ENCODE data around the gene HECW1. TPM values are rescaled to one million over a fixed set of nuclear protein-coding genes. Genes with fewer than 3 reads are reported as not detected.
A peak's percentile ranks its signal among the peaks of the same experiment; 100 is the strongest.

The HECW1 gene
- polyA plus RNA-seq, 2 of the 4 experiments (the other 2 are of a cell fraction), result 11.3 TPM

GRCh38 chr7:43513251-43513650 lies 400.8 kb downstream of the HECW1 start:
- no peak overlapping the region for H3K4me2 ChIP-seq
- CTCF ChIA-PET, result no interaction called here
- POLR2A ChIA-PET, result no interaction called here
- FAIRE-seq (no peak), DNase-seq (ENCODE audit: low read depth in 1 of 2, low spot score in 1 of 2) (no peak), ATAC-seq (no peak)
- peaks cover 14% of the 10 kb centered on the region for H3K4me1 ChIP-seq
- H3K27ac ChIP-seq, result no peak overlapping the region
- no peaks in the 10 kb centered on the region for H3K9me3 ChIP-seq
- no peak overlapping the region for H3K4me3 ChIP-seq
- WGBS (ENCODE audit: missing lambda C conversion rate), result 85% methylated on average over 8 of the region's 8 CpGs
- no peak for TF ChIP-seq RCOR1 (IDR thresholded peaks at IDR 0.05; ENCODE audit: low read depth, low read length)
- TF ChIP-seq HDAC2 (IDR thresholded peaks at IDR 0.05), result no peak
- TF ChIP-seq ZFP36 (IDR thresholded peaks at IDR 0.05; ENCODE audit: borderline replicate concordance, partially characterized antibody), result no peak
- TF ChIP-seq NR3C1 (IDR thresholded peaks at IDR 0.05), result no peak
- TF ChIP-seq ATOH8 (CRISPR knock-in tag; IDR thresholded peaks at IDR 0.05; ENCODE audit: low read depth), result no peak
- no peak for TF ChIP-seq CEBPB (IDR thresholded peaks at IDR 0.05)
- TF ChIP-seq FOSL2 (IDR thresholded peaks at IDR 0.05), result no peak
- TF ChIP-seq FOSL2 (CRISPR knock-in tag; IDR thresholded peaks at IDR 0.05), result no peak

DNA sequence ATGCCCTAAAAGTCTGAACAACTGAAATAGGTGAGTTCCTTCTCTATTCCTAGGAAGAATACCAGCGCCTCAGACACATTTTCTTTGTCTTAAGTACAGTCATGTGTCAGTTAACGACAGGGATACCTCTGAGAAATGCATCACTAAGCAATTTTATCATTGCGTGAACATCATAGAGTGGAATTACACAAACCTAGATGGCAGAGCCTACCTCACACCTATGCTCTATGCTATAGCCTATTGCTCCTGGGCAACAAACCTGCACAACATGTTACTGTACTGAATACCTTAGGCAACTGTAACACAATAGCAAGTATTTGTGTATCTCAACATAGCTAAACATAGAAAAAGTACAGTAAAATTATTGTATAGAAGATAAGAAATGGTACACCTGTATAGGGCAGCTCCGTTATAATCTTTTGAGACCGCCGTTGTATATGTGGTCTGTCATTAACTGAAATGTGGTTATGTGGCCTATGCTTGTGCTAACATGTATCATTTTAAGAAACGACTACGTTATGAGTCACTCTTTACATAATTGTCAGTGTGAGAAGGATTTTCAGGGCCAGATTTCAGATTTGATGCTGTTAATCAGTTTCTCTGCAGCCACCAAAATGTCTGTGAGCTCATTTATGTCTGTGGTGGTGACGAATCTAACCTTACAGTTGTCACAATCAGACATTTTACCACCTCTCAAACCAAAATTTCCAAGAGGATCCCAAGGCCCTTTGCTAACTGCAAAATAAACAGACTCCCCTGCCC lies 404.3 kb downstream of the HECW1 start:
- 62% methylated on average over 9 of the region's 9 CpGs for WGBS (ENCODE audit: missing lambda C conversion rate)
- FAIRE-seq (peak; percentile 88), DNase-seq (ENCODE audit: low read depth in 1 of 2, low spot score in 1 of 2) (no peak), ATAC-seq (no peak; a peak in 1 of 6 replicates)
- CTCF ChIA-PET, result interaction anchor here (1.2 to 2.1 kb wide), 4 partner anchors 11 to 66 kb away, joined by 3 to 7 read pairs (median 4); partner anchors contain the start of gene STK17A
- POLR2A ChIA-PET, result no interaction called here
- Histone ChIP-seq H3K4me3 (no peak overlapping the region), H3K4me2 (peak overlapping the region; percentile 46), H3K9me3 (no peaks in the 10 kb centered on the region), H3K4me1 (peaks cover 14% of the 10 kb centered on the region), H3K27ac (peak overlapping the region in 1 of 2 experiments; percentile 58; a peak in 3 of 6 replicates)
- no peak for TF ChIP-seq KDM1A (IDR thresholded peaks at IDR 0.05; ENCODE audit: low read depth)
- TF ChIP-seq ESRRA (IDR thresholded peaks at IDR 0.05; ENCODE audit: borderline replicate concordance, low read length), result no peak
- TF ChIP-seq PHF8 (IDR thresholded peaks at IDR 0.05; ENCODE audit: borderline replicate concordance, low read depth), result no peak
- peak; percentile 79 for TF ChIP-seq MAFK (IDR thresholded peaks at IDR 0.05; ENCODE audit: partially characterized antibody)
- TF ChIP-seq, protein P1, sequence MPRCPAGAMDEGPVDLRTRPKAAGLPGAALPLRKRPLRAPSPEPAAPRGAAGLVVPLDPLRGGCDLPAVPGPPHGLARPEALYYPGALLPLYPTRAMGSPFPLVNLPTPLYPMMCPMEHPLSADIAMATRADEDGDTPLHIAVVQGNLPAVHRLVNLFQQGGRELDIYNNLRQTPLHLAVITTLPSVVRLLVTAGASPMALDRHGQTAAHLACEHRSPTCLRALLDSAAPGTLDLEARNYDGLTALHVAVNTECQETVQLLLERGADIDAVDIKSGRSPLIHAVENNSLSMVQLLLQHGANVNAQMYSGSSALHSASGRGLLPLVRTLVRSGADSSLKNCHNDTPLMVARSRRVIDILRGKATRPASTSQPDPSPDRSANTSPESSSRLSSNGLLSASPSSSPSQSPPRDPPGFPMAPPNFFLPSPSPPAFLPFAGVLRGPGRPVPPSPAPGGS (IDR thresholded peaks at IDR 0.05), result no peak
- TF ChIP-seq ELK1 (IDR thresholded peaks at IDR 0.05; ENCODE audit: low read depth, low read length), result no peak
- no peak for TF ChIP-seq NPAS2 (CRISPR knock-in tag; IDR thresholded peaks at IDR 0.05; ENCODE audit: borderline replicate concordance)
- TF ChIP-seq EP300 (IDR thresholded peaks at IDR 0.05), result no peak
- TF ChIP-seq FOSL2 (IDR thresholded peaks at IDR 0.05), result no peak
- peak; percentile 38; the same call in 1 of the 2 replicates for TF ChIP-seq FOSL2 (CRISPR knock-in tag; IDR thresholded peaks at IDR 0.05)
- TF ChIP-seq FOSB (CRISPR knock-in tag; IDR thresholded peaks at IDR 0.05), result no peak
- TF ChIP-seq SREBF2 (IDR thresholded peaks at IDR 0.05), result no peak
- TF ChIP-seq SMC3 (IDR thresholded peaks at IDR 0.05), result no peak

- Histone ChIP-seq H3K27ac (peak overlapping the region in 1 of 2 experiments; percentile 58; a peak in 3 of 6 replicates), H3K4me2 (peak overlapping the region; percentile 46), H3K4me3 (no peak overlapping the region), H3K9me3 (no peaks in the 10 kb centered on the region), H3K4me1 (peaks cover 14% of the 10 kb centered on the region)
- WGBS (ENCODE audit: missing lambda C conversion rate), result 92% methylated on average over 2 of the region's 2 CpGs
- POLR2A ChIA-PET, result no interaction called here
- no peak for DNase-seq (ENCODE audit: low read depth in 1 of 2, low spot score in 1 of 2)
- CTCF ChIA-PET, result interaction anchor here (1.2 to 2.1 kb wide), 4 partner anchors 10 to 65 kb away, joined by 3 to 7 read pairs (median 4); partner anchors contain the start of gene STK17A
- ATAC-seq, result no peak
- no peak for FAIRE-seq
- TF ChIP-seq JUNB (IDR thresholded peaks at IDR 0.05), result no peak
- TF ChIP-seq USF2 (IDR thresholded peaks at IDR 0.05), result no peak
- TF ChIP-seq, protein P2, sequence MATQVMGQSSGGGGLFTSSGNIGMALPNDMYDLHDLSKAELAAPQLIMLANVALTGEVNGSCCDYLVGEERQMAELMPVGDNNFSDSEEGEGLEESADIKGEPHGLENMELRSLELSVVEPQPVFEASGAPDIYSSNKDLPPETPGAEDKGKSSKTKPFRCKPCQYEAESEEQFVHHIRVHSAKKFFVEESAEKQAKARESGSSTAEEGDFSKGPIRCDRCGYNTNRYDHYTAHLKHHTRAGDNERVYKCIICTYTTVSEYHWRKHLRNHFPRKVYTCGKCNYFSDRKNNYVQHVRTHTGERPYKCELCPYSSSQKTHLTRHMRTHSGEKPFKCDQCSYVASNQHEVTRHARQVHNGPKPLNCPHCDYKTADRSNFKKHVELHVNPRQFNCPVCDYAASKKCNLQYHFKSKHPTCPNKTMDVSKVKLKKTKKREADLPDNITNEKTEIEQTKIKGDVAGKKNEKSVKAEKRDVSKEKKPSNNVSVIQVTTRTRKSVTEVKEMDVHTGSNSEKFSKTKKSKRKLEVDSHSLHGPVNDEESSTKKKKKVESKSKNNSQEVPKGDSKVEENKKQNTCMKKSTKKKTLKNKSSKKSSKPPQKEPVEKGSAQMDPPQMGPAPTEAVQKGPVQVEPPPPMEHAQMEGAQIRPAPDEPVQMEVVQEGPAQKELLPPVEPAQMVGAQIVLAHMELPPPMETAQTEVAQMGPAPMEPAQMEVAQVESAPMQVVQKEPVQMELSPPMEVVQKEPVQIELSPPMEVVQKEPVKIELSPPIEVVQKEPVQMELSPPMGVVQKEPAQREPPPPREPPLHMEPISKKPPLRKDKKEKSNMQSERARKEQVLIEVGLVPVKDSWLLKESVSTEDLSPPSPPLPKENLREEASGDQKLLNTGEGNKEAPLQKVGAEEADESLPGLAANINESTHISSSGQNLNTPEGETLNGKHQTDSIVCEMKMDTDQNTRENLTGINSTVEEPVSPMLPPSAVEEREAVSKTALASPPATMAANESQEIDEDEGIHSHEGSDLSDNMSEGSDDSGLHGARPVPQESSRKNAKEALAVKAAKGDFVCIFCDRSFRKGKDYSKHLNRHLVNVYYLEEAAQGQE (IDR thresholded peaks at IDR 0.05), result no peak
- no peak for TF ChIP-seq HOXA7 (CRISPR knock-in tag; IDR thresholded peaks at IDR 0.05)
- TF ChIP-seq RFX5 (IDR thresholded peaks at IDR 0.05), result no peak
- no peak for TF ChIP-seq NFE2L2 (conservative IDR thresholded peaks at IDR 0.05; ENCODE audit: low read length)
- no peak for TF ChIP-seq HES2 (IDR thresholded peaks at IDR 0.05)
- no peak for TF ChIP-seq EHMT2 (IDR thresholded peaks at IDR 0.05; ENCODE audit: low read depth)
Observed at GRCh38 chr7:43517464-43517863, 405.0 kb downstream of the HECW1 start.
